HG03135 (cell line): Measurements from ENCODE around the gene NSFL1C.
"Not testable (repeated sequence)": the region's sequence is repeated elsewhere in the genome, so short reads cannot be mapped to it uniquely, and the experiment has no call there.

ENCODE experiments used
- ATAC-seq: cut with Tn5 transposase; IDR thresholded peaks from one replicate; pipeline ENCODE4 v1.9.1; 2021; ENCODE audit warnings: mild to moderate bottlenecking, moderate library complexity; ENCODE audit not compliant: unreplicated experiment

NSFL1C gene

DNA sequence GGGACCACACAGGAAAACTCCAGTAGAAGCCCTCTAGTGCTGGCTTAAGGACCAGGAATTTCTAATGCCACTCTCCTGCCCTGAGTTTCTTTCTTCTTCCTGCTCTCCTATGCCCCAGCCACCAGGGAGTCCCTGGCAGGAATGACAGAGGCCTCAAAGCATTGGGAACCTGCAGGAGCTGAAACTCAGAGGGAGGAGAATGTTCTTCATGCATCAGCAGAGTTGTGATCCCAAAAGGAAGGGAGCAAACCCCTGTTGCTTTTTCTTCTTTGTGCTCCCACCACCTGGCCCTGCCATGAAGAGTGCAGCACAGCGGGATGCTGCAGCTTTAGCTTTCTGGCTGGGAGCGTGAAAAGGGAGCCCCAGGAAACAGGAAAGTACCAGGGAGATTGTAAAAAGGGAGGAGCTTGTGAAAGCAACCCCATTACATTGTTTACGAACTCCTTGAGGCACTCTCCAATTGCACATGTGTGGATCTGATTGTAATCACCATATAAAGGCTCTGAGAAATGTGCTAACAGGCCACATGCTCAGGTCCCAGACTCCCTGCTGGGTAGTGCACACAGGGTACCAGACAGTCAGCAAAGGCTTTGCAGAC lies 39.1 kb downstream of the NSFL1C start:
- ATAC-seq = no peak

DNA sequence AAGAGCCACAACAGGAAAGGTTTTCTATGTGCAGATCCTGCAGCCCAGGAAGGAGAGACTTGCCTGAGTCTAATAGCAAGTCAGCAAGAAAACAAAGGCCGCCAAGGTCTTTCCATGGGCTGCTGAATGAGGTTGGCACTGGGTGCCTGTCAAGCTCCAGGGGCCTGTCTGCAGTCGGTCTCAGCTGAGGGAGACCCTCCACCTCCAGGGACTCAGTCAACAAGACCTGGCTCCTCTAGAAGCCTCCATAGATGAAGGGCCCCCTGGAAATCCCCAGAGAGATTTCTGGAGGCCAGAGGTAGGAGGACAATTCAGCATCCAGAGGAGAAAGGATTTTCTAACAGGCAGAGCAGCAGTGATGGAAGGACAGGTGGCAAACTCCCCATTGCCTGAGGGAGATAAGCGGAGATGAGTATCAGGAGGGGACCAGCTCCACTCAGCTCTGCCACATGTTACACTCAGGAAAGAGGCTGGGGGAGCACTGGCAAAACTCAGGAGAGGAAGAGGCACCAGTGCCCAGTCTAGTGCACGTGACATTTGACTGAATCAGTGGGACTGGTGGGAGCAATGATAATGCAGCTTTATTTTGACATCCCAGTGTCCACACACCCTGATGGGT lies 40.3 kb downstream of the NSFL1C start:
- ATAC-seq = no peak

DNA sequence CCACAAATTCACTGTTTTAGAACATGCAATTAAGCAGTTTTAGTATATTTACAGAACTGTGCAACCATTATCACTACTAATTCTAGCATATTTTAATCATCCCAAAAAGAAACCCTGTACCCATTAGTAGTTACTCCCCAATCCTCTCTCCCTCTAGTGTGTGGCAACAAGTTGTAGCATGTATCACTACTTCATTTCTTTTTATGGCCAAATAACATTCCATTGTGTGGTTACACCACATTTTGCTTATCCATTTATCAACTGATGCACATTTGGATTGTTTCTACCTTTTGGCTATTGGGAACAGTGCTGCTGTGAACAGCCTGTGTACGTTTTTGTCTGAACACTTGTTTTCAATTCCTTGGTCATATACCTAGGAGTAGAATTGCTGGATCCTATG lies 42.3 kb downstream of the NSFL1C start:
- no peak for ATAC-seq

DNA sequence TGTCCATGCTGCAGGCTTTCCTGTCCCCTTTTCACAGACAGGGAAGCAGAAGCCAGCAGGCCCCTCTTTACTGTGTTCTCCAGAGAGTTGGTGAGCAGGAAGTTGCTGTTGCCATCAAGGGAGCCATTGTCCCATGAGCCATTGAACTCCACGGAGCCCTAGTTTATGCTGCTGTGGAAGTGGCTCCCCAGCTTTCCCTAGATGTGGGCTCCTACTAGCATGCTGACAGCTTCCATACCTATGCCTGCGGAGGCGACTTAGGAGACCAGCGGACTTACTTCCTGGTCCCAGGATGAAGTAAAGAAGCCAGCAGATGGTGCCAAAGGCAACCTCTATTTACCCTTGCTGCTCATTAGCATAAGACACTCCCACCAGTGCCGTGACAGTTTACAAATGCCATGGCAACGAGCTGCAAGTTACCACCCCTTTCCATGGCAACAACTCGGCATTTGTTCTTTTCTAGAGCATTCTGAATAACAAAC lies 43.0 kb downstream of the NSFL1C start:
- ATAC-seq = no peak

DNA sequence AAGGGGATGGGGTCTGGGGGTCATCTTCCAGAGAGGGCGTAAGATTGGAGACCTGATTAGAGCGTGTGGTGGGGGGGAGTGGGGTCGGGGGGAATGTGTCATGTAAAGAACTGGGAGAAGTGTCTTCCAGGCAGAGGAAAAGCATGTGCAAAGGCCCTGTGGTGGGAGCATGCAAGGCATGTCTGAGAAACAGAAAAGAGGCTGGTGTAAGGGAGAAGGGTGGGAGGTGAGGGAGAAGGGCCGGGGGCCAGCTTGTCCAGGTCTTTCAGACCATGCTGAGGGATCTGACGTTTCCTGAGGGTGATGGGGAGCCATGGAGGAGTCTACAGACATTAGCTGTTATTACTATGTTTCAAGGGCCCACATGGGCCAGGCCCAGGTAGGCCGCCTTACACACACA lies 43.4 kb downstream of the NSFL1C start:
- ATAC-seq = no peak

DNA sequence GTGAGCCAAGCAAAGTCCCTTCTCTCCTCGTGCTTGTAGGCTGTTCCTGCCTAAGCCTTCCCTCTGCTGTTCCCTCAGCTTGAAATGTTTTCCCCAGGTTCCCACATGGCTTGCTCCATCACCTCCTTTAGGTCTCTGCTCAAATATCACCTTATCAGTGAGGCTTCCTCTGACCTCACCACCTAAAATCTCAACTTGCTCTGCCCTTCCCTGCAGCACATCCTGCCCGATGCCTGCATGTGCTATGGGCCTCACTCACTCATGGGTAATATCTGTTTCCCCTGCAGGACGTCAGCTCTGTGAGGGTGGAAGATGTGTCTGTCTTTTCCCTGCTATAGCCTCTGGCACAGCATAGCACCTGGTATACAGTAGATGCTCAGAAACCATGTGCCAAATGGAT lies 43.9 kb downstream of the NSFL1C start:
- no peak for ATAC-seq

DNA sequence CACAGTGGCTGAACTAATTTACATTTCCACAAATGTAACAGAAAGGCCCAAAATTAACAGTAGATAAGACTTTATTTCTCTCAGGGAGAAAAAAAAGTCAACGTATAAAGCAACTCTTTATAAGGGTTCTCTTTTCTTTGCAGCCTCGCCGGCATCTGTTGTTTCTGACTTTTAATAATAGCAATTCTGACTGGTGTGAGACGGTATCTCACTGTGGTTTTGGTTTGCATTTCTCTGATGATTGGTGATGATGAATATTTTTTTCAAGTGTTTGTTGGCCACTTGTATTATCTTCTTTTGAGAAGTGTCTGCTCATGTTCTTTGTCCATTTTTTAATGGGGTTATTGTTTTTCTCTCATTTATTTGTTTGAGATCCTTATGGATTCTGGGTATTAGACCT lies 46.6 kb downstream of the NSFL1C start:
- ATAC-seq = no peak

DNA sequence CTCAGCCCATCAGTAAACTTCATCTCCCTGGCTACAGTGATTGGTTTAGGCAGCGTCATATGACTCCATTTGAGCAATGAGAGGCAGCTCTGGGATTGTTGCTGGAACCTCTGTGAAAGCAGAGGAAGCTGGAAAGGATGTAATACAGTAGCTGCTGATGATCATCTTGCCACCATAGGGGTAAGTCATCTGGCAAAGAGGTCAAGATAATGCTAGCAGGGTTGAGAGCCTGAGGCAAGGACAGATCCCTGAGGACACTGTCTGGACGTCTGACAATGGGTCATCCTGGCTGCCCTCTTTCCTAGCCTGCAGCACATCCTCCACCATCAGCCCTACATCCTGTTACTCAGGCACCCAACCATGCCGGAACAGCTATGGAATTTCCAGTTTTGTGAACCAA lies 48.3 kb downstream of the NSFL1C start:
- ATAC-seq = no peak

DNA sequence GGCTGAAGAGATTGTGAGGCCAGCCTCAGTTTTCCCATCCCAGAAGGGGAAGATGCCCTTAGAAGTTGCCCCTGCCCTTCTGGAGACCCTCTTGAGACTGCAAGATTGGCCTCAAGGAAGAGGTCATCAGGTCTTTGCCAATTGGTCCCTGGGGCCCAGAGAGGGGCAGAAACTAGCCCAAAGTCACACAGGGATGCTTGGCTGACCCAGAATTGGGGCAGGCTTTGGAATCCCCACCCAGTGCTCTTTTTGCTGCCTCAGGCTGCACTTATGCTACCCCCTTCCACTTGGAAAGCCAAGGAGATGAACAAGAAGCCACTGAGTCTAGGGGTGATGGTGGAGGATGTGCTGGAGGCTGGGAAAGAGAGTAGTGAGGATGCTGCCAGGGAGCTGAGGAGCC lies 48.9 kb downstream of the NSFL1C start:
- ATAC-seq = no peak

DNA sequence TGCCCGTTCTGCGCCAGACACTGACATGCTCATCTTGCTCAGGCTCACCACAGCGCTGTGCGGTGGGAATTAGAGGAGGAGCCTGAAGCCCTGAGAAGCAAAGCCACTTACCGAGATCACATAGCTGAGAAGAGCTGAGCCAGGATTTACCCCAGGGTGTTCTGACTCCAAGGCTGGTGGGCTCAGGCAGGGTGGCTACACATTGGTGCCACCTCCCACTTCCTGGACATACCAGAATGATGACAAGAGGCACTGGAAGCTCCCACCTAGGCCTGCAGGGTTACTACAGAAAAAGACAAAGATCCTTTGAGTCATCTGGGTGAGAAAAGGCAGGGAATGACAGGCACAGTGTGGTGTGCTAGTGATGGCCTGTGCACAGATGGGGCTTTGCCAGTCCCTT lies 49.4 kb downstream of the NSFL1C start:
- ATAC-seq = no peak

DNA sequence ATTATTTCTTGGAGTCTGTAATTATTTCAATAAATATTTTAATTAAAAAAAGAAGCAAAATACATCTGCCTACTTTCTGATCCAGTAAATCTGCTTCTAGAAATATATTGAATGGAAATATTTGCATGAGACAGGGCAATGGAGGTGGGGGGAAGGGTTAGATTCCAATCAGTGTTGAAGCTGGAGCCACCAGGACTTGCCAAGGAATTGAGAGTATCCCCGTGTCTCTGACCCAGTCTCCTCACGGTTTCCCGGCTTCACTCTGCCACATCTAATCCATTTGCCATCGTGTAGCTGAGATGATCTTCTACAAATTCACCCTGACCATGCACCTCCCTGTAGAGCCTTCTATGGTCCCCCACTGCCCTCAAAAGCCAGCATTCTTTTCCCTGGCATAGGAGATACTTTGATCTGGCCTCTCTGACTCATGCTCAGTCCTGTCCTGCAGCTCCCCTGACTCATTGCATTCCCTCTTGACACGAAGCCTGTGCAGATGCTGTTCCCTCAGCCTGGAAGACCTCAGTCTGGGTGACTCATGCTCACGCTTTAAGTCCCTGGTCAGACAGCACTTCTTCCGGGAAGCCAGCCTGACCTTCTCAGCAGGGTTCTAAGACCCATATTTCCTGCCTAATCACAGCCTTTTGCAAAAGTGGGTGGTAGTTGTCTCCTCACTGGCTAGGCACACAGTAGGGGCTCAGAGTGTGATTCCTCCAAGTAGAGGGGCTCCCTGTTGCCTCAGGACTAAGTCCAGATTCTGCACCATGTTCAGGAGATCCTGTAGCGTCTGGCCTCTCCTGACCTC lies 50.8 kb downstream of the NSFL1C start:
- ATAC-seq = no peak

DNA sequence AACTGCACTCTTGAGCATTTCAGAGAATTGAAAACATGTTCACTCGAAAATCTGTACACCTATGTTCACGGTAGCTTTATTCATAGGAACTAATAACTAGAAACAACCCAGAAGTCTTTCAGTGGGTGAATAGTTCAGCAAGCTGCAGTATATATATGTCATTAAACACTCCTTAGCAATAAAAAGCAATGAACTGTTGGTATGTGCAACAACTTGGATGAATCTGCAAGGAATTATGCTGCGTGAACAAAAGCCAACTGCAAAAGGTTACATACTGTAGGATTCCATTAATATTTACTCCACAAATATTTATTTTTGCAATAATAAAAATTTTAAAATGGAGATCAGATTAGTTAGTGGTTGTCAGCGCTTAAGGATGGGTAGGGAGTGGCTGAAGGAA lies 51.7 kb downstream of the NSFL1C start:
- no peak for ATAC-seq

DNA sequence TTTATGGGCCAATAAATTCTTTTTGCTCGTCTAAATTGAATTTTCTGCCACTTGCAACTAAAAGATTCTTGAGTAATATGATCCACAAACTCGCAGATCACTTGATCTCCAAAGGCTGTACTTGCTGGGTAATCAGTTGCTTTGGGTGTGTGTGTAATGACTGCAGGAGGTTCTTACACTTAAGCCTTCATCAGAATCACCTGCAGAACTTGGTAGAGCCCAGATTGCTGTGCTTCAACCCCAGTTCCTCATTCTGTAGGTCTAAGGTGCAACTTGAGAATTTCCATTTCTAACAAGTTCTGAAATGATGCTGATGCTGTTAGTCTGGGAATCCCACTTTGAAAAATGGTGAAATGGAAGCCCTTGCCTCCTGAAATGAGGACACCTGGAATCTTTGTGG lies 60.8 kb downstream of the NSFL1C start:
- ATAC-seq = no peak

DNA sequence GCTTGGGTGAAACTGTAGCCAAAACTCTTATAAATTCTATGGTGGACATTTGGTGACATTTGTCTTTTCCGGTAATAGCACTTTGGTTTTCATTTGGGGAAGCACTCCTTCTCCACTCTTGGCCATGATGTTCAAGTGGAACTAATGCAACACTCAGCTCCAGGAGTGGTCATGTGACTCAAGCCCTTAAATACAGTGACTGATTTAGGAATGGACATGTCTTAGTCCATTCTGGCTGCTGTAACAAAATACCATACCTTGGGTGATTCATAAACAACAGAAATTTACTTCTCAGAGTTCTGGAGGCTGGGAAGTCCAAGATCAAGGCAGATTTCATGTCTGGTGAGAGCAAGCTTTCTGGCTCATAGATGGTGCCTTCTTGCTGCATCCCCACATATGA lies 63.0 kb downstream of the NSFL1C start:
- ATAC-seq = no peak

DNA sequence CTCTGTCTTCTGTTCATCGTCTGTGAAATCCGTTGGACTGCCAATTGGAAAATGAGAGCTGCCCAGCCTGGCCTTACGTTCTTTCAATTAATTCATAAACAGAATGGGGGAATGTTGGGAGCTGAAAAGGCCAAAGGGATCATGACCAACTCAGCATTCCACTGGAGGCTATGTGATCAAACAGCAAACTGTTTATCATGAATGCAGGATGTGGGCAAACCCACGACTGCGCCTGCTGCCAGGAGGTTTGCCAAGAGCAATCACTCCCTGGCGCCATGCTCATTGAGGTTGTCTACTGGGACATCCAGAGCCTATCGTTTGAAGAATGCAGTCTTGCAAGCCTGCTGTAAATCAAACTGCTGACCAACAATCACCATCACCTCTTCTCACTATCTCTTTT lies 64.5 kb downstream of the NSFL1C start:
- no peak for ATAC-seq

DNA sequence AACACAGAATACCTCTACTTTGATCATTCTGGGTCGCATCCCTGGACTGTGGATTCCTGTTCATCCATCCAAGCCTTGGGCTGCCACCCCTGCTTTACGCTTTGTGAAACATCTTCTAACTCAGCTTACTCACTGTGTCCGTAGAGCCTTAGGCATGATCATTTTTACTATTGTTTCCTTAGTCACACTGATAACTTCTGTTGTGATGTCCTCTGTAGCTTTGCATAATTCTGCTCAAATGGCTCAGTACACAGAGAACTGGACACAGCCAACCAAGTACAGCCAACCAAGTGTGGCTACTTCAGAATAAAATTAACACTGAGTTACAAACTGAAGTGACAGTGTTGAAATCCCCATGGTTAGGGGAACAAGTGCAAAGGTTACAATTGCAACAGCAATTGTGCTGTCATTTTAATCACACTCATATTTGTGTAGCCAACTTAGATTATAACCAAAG lies 65.2 kb downstream of the NSFL1C start:
- no peak for ATAC-seq

DNA sequence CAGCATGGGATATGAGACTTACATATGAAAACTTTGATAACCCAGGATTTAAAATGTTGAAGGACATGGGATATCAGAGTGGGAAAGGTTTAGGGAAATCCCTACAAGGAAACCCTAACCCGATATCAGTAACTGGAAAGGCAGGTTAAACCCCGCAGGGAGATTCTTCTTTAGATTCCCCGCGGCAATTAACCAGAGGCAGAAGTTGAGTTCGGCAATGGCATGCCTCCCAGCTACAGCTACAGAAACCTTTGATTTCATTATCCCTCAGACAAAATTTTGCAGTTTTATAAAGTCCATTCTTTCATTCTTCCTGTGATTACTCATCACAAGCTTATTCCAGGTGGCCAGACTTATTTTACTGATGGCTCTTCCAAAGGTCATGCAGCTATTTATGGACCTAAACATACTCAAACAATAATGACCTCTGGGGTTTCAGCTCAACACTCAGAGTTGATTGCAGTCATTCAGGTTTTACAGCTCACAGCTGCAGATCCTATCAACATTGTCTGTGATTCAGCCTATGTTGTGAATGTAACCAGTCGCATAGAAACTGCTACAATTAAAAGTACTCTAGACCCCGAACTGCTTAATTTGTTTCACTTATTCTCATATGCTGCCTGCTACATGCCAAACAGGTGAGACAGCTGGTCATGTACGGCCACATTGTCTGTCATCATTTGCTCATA lies 66.8 kb downstream of the NSFL1C start:
- ATAC-seq = not testable (repeated sequence)

DNA sequence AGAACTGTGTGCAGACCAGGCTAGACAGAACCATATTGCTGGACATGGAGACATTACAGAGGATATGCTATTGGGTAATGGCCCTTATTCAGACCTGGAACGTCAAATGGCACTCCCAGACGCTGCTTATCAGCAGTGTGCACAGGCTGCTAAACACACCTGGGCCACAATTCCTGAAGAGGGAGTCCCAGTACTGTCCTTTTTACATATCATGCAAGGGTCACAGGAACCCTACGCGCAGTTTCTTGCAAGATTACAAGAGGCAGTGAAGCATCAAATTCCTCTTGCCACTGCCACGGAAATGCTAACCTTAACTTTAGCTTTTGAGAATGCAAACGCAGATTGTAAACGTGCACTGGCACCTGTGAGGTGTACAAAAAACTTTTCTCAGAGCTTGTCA lies 68.5 kb downstream of the NSFL1C start:
- not testable (repeated sequence) for ATAC-seq

DNA sequence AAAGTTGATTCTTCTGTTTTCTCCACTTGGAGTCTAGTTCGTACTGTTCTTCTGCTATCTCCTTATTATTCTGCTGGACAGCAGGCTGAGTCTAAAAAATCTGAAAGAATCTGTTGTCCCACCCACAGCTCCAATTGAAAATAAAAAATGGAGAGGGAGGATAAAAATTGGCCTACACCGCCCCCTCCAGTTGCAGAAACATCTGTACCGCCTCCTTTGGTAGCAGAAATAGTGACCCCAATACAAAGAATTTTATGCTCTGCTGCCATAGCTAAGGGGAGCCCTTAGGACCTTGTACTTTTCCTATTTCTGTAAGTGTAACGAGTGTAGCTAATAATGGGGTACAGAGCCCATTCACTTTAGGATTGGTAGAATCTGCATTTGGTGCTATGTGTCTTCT lies 68.9 kb downstream of the NSFL1C start:
- no peak for ATAC-seq

DNA sequence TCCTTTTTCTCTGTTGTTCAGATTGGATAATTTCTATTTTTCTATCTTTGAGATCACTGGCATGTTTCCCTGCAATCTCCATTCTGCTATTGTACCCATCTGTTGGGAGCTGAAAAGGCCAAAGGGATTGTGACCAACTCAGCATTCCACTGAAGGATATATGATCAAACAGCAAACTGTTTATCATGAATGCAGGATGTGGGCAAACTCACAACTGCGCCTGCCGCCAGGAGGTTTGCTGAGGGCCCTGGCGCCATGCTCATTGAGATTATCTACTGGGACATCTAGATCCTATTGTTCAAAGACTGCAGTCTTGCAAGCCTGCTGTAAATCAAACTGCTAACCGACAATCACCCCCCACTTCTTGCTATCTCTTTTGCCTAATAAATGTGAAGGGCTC lies 69.9 kb downstream of the NSFL1C start:
- no peak for ATAC-seq

DNA sequence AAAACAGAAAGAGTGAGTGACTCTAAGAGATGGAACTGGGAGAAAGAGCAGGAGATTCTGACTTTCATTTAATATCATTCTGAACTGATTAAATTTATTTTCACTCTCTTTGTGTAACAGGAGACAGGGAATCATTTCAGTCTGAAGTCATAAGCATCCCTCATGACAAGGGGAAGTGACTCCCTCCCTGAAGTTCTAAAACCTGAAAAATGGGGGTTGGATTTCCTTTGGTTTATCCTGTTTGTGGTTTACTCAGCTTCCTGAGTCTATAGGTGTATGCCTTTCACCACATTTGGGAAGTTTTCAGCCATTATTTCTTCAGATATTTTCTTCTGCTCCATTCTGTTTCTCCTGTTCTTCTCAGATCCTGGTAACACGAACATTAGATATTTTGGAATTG lies 70.4 kb downstream of the NSFL1C start:
- ATAC-seq = no peak

DNA sequence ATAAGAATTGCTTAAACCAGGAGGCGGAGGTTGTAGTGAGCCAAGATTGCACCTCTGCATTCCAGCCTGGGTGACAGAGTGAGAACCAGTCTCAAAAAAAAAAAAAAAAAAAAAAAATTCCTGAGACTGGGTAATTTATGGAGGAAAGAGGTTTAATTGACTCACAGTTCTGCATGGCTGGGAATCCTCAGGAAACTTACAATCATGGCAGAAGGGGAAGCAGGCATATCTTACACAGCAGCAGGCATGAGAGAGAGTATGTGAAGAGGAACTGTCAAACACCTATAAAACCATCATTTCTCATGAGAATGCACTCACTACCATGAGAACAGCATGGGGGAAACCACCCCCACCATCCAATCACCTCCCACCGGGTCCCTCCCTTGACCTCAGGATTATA lies 72.0 kb downstream of the NSFL1C start:
- ATAC-seq = no peak
